Activated CD4-positive, alpha-beta T cell treated with anti-CD3 and anti-CD28 coated beads, Interleukin-10, Interleukin-2, amounts not matched to agents 100 ng/mL and 50 ng/mL, durations not matched to agents 16 hours and 8 hours (primary cell): Measurements from ENCODE around the gene CIT.
"Not testable (repeated sequence)": the region's sequence is repeated elsewhere in the genome, so short reads cannot be mapped to it uniquely, and the experiment has no call there.

Experiments
- DNase-seq: peaks from one replicate; pipeline ENCODE4 v3.0.0-alpha.2; 2020

CIT gene

GRCh38 chr12:119727600-119728443, 149.3 kb downstream of the CIT start:
- no peak for DNase-seq

- no peak for DNase-seq
Observed at GRCh38 chr12:119725523-119725922, 151.6 kb downstream of the CIT start.

- no peak for DNase-seq
Observed at GRCh38 chr12:119721306-119721705, 155.8 kb downstream of the CIT start.

- DNase-seq: no peak
Observed at GRCh38 chr12:119720349-119720748, 156.8 kb downstream of the CIT start.

GRCh38 chr12:119718141-119718540, 159.0 kb downstream of the CIT start:
- no peak for DNase-seq

- DNase-seq: no peak
Observed at GRCh38 chr12:119715268-119715620, 161.9 kb downstream of the CIT start.

GRCh38 chr12:119714614-119715267, 162.4 kb downstream of the CIT start:
- no peak for DNase-seq

- DNase-seq: no peak
Observed at GRCh38 chr12:119713551-119714031, 163.5 kb downstream of the CIT start.

- no peak for DNase-seq
Observed at GRCh38 chr12:119712721-119713120, 164.4 kb downstream of the CIT start.

- no peak for DNase-seq
Observed at GRCh38 chr12:119711693-119712092, 165.4 kb downstream of the CIT start.

GRCh38 chr12:119710965-119711551, 166.1 kb downstream of the CIT start:
- DNase-seq: no peak

- no peak for DNase-seq
Observed at GRCh38 chr12:119710374-119710964, 166.7 kb downstream of the CIT start.

GRCh38 chr12:119706427-119706826, 170.7 kb downstream of the CIT start:
- DNase-seq: not testable (repeated sequence)

- no peak for DNase-seq
Observed at GRCh38 chr12:119705182-119705581, 171.9 kb downstream of the CIT start.

GRCh38 chr12:119704065-119704747, 172.9 kb downstream of the CIT start:
- DNase-seq: no peak

GRCh38 chr12:119700078-119700477, 177.0 kb downstream of the CIT start:
- DNase-seq: no peak

GRCh38 chr12:119699199-119699760, 177.8 kb downstream of the CIT start:
- DNase-seq: no peak

- no peak for DNase-seq
Observed at GRCh38 chr12:119696943-119697342, 180.2 kb downstream of the CIT start.

GRCh38 chr12:119695034-119695433, 182.1 kb downstream of the CIT start:
- no peak for DNase-seq

GRCh38 chr12:119694111-119694510, 183.0 kb downstream of the CIT start:
- no peak for DNase-seq

- DNase-seq: no peak
Observed at GRCh38 chr12:119693511-119693910, 183.6 kb downstream of the CIT start.

GRCh38 chr12:119692997-119693396, 184.1 kb downstream of the CIT start:
- DNase-seq: no peak

- DNase-seq: no peak
Observed at GRCh38 chr12:119692410-119692809, 184.7 kb downstream of the CIT start.
